Liver (tissue), 9 donors: Measurements from ENCODE around the gene TMEM140. TPM values are rescaled to one million over a fixed set of nuclear protein-coding genes. Genes with fewer than 3 reads are reported as not detected.
A peak's percentile ranks its signal among the peaks of the same experiment; 100 is the strongest.

Experiments used
- DNase-seq: peaks from one replicate; pipeline ENCODE4 v3.0.0-alpha.2; 2017; ENCODE audit warnings: low spot score
- H3K27ac ChIP-seq, 2 donors: one replicate each; pipeline ENCODE4 v1.7.0; 2013; ENCODE audit warnings: inconsistent platforms in 2 of 2, low read length in 2 of 2, control low read depth in 1 of 2, low read depth in 1 of 2, mild to moderate bottlenecking in 1 of 2
- H3K27me3 ChIP-seq, 4 donors: one replicate each; pipeline versions ENCODE4 v1.6.1 to v1.7.0; 2013; ENCODE audit warnings: low read length in 3 of 4, inconsistent platforms in 1 of 4, mild to moderate bottlenecking in 1 of 4, moderate library complexity in 1 of 4; ENCODE audit not compliant: control insufficient read depth in 4 of 4, insufficient read depth in 4 of 4
- H3K36me3 ChIP-seq, 4 donors: one replicate each; pipeline versions ENCODE4 v1.6.1 to v1.7.0; 2013; ENCODE audit warnings: low read length in 3 of 4, mild to moderate bottlenecking in 3 of 4, low read depth in 1 of 4, moderate library complexity in 1 of 4; ENCODE audit not compliant: control insufficient read depth in 4 of 4, insufficient read depth in 3 of 4
- H3K4me1 ChIP-seq, 4 donors: one replicate each; pipeline versions ENCODE4 v1.6.1 to v1.7.0; 2013; ENCODE audit warnings: low read length in 3 of 4, mild to moderate bottlenecking in 3 of 4, moderate library complexity in 1 of 4; ENCODE audit not compliant: control insufficient read depth in 4 of 4, insufficient read depth in 4 of 4
- H3K4me3 ChIP-seq, 3 donors: one replicate each; pipeline versions ENCODE4 v1.6.1 to v1.7.0; 2013; ENCODE audit warnings: low read length in 3 of 3, control low read depth in 1 of 3, low read depth in 1 of 3, mild to moderate bottlenecking in 1 of 3
- H3K9ac ChIP-seq, 2 donors: one replicate each; pipeline ENCODE4 v1.7.0; 2013; ENCODE audit warnings: low read length in 2 of 2, mild to moderate bottlenecking in 2 of 2, moderate library complexity in 2 of 2, control low read depth in 1 of 2, low read depth in 1 of 2
- H3K9me3 ChIP-seq, 4 donors: one replicate each; pipeline versions ENCODE4 v1.6.1 to v1.7.0; 2013; ENCODE audit warnings: low read length in 3 of 4; ENCODE audit not compliant: control insufficient read depth in 4 of 4
- ATF3 ChIP-seq: IDR thresholded peaks from 2 replicates; pipeline ENCODE4 v1.6.1; 2016; ENCODE audit warnings: antibody characterized with exemption
- CTCF ChIP-seq: fragments of 150-350 bp; IDR thresholded peaks from 2 replicates; pipeline ENCODE4 v1.5.1; 2017; ENCODE audit warnings: improper control_type of control experiment, low read depth, low read length; ENCODE audit not compliant: missing input control
- EGR1 ChIP-seq, 2 donors: IDR thresholded peaks; 2 replicates each; pipeline ENCODE4 v1.6.1; 2016 to 2018; ENCODE audit warnings: antibody characterized with exemption in 2 of 2, low read depth in 2 of 2
- FOXA1 ChIP-seq: IDR thresholded peaks from 2 replicates; pipeline ENCODE4 v1.6.1; 2016; ENCODE audit warnings: antibody characterized with exemption
- FOXA2 ChIP-seq: IDR thresholded peaks from 2 replicates; pipeline ENCODE4 v1.6.1; 2016; ENCODE audit warnings: antibody characterized with exemption
- GABPA ChIP-seq, 2 donors: IDR thresholded peaks in 1 of 2; conservative IDR thresholded peaks in 1 of 2; 2 replicates each; pipeline ENCODE4 v1.6.1; 2016; ENCODE audit warnings: antibody characterized with exemption in 2 of 2, mild to moderate bottlenecking in 1 of 2, moderate library complexity in 1 of 2
- HNF4A ChIP-seq, 2 donors: conservative IDR thresholded peaks; 2 replicates each; pipeline ENCODE4 v1.6.1; 2016; ENCODE audit warnings: antibody characterized with exemption in 2 of 2, mild to moderate bottlenecking in 2 of 2
- HNF4G ChIP-seq: IDR thresholded peaks from 2 replicates; pipeline ENCODE4 v1.6.1; 2016; ENCODE audit warnings: antibody characterized with exemption
- JUND ChIP-seq, 2 donors: IDR thresholded peaks; 2 replicates each; pipeline ENCODE4 v1.6.1; 2016; ENCODE audit warnings: antibody characterized with exemption in 2 of 2
- NR2F2 ChIP-seq: IDR thresholded peaks from 2 replicates; pipeline ENCODE4 v1.6.1; 2016; ENCODE audit warnings: antibody characterized with exemption
- RAD21 ChIP-seq, 2 donors: IDR thresholded peaks; 2 replicates each; pipeline ENCODE4 v1.6.1; 2016; ENCODE audit warnings: antibody characterized with exemption in 2 of 2, mild to moderate bottlenecking in 2 of 2
- REST ChIP-seq: IDR thresholded peaks from 2 replicates; pipeline ENCODE4 v1.6.1; 2016; ENCODE audit warnings: antibody characterized with exemption, mild to moderate bottlenecking
- RXRA ChIP-seq, 2 donors: IDR thresholded peaks; 2 replicates each; pipeline ENCODE4 v1.6.1; 2017 to 2018; ENCODE audit warnings: antibody characterized with exemption in 2 of 2, mild to moderate bottlenecking in 1 of 2
- SP1 ChIP-seq: IDR thresholded peaks from 2 replicates; pipeline ENCODE4 v1.6.1; 2018; ENCODE audit warnings: antibody characterized with exemption, mild to moderate bottlenecking
- TAF1 ChIP-seq: conservative IDR thresholded peaks from 2 replicates; pipeline ENCODE4 v1.6.1; 2016; ENCODE audit warnings: antibody characterized with exemption, mild to moderate bottlenecking
- YY1 ChIP-seq: IDR thresholded peaks from 2 replicates; pipeline ENCODE4 v1.6.1; 2016; ENCODE audit warnings: antibody characterized with exemption, mild to moderate bottlenecking
- WGBS: extraction: QIAGEN DNeasy Blood & Tissue Kit; methylation state at CpG from one replicate; pipeline ENCODE4 v1.1.7; 2013; 5-methylcytosine and 5-hydroxymethylcytosine counted together
- polyA plus RNA-seq, 2 donors: library from polyadenylated mRNA; stranded (reverse) in 1 of 2; unstranded in 1 of 2; fragments of 200-250 nt in 1 of 2; fragments of >200 nt in 1 of 2; fragmentation: Nextera tagmentation in 1 of 2; extraction: Ambion mirVana in 1 of 2; gene quantifications; one replicate each; pipeline versions ENCODE4 v1.2.1 to v1.2.3, GENCODE V29; 2013 to 2015
- total RNA-seq, 2 donors: library from RNA; depleted of rRNA; stranded (reverse); fragments of >200 nt; gene quantifications; one replicate each; pipeline ENCODE4 v1.2.3, GENCODE V29; 2014
- TF ChIP-seq, protein P1 (sequence below): IDR thresholded peaks from 2 replicates; pipeline ENCODE4 v1.6.1; 2016; ENCODE audit warnings: antibody characterized with exemption
- TF ChIP-seq, protein P2 (sequence below): IDR thresholded peaks from 2 replicates; pipeline ENCODE4 v1.6.1; 2016; ENCODE audit warnings: antibody characterized with exemption
- donor health status: healthy.
- donor health status: healthy.
- donor health status: healthy.
- donor health status: healthy.
- donor health status: healthy.

Gene TMEM140
- total and polyA plus RNA-seq, 4 donors: 22.3 to 34.3 (median 25.9) TPM

DNA sequence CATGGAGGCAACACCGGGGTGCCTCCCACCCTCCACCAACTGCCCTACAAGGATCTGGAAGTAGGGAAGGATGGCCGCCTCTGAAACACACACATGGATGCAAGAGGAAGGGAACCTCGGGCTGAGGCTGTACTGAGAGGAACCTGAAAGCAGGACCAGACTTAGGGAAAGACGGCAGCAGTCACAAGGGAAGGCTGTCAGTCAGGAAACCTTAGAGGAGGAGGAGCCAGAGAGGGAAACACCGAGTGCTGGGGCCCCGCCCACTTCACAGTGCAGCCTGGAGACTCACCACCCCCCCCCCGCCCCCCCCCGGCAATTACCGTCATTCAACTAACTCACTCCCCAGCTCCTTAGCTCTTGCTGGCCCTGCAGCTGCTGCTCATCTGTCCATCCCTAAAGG is 20.1 kb downstream of the TMEM140 start:
- whole genome bisulfite sequencing: 52% methylated on average over 9 of the region's 9 CpGs
- H3K4me3 ChIP-seq: no peak overlapping the region
- H3K27ac ChIP-seq: peak overlapping the region; percentile 94 to 99
- no peak overlapping the region for H3K9ac ChIP-seq
- peaks cover 5 to 44% (median 25%) of the 10 kb centered on the region in 4 donors for H3K4me1 ChIP-seq
- no peak for DNase-seq
- no peaks in the 10 kb centered on the region for H3K9me3 ChIP-seq
- H3K36me3 ChIP-seq: peaks cover 2 to 24% (median 10%) of the 10 kb centered on the region in 4 donors
- no peaks in the 10 kb centered on the region for H3K27me3 ChIP-seq
- TF ChIP-seq SP1: no peak
- no peak for TF ChIP-seq RXRA (IDR thresholded peaks at IDR 0.05)
- TF ChIP-seq GABPA (IDR thresholded peaks at IDR 0.05 in 1 of 2, conservative IDR thresholded peaks at IDR 0.05 in 1 of 2): no peak
- no peak for TF ChIP-seq CTCF
- no peak for TF ChIP-seq ATF3
- no peak for TF ChIP-seq TAF1
- no peak for TF ChIP-seq FOXA1
- no peak for TF ChIP-seq HNF4G
- TF ChIP-seq EGR1 (IDR thresholded peaks at IDR 0.05; ENCODE audit: low read depth in 2 of 2): no peak
- no peak for TF ChIP-seq FOXA2
- TF ChIP-seq JUND (IDR thresholded peaks at IDR 0.05): no peak
- no peak for TF ChIP-seq NR2F2
- TF ChIP-seq, protein P1, sequence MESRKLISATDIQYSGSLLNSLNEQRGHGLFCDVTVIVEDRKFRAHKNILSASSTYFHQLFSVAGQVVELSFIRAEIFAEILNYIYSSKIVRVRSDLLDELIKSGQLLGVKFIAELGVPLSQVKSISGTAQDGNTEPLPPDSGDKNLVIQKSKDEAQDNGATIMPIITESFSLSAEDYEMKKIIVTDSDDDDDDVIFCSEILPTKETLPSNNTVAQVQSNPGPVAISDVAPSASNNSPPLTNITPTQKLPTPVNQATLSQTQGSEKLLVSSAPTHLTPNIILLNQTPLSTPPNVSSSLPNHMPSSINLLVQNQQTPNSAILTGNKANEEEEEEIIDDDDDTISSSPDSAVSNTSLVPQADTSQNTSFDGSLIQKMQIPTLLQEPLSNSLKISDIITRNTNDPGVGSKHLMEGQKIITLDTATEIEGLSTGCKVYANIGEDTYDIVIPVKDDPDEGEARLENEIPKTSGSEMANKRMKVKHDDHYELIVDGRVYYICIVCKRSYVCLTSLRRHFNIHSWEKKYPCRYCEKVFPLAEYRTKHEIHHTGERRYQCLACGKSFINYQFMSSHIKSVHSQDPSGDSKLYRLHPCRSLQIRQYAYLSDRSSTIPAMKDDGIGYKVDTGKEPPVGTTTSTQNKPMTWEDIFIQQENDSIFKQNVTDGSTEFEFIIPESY: no peak
- TF ChIP-seq, protein P2, sequence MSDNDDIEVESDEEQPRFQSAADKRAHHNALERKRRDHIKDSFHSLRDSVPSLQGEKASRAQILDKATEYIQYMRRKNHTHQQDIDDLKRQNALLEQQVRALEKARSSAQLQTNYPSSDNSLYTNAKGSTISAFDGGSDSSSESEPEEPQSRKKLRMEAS: no peak
- no peak for TF ChIP-seq RAD21 (IDR thresholded peaks at IDR 0.05)
- no peak for TF ChIP-seq HNF4A (conservative IDR thresholded peaks at IDR 0.05)
- no peak for TF ChIP-seq REST
- TF ChIP-seq YY1: no peak
